Panc1 (cell line): ENCODE results near the gene ABCF3.

Experiments used
- CTCF ChIP-seq: fragments of 450-650 bp; IDR thresholded peaks from 2 replicates; pipeline ENCODE4 v1.5.1; 2017; ENCODE audit warnings: mild to moderate bottlenecking
- POLR2AphosphoS5 ChIP-seq: IDR thresholded peaks from 2 replicates; pipeline ENCODE4 v1.6.1; 2012; ENCODE audit warnings: mild to moderate bottlenecking, low read depth, low read length, moderate library complexity
- TCF7L2 ChIP-seq: IDR thresholded peaks from 2 replicates; pipeline ENCODE4 v1.6.1; 2011; ENCODE audit warnings: mild to moderate bottlenecking, low read depth, low read length, inconsistent platforms

- no peak for TF ChIP-seq POLR2AphosphoS5
- no peak for TF ChIP-seq CTCF
- no peak for TF ChIP-seq TCF7L2
Observed at GRCh38 chr3:184177331-184177731, 8.7 kb upstream of the ABCF3 start.
